ENCODE results near the gene VASH2.
"Not testable (repeated sequence)": the region's sequence is repeated elsewhere in the genome, so short reads cannot be mapped to it uniquely, and the experiment has no call there.

- not testable (repeated sequence) for TF ChIP-seq RFX5 (IDR thresholded peaks at IDR 0.05; ENCODE audit: low read depth, low read length); CTCF (conservative IDR thresholded peaks at IDR 0.05; ENCODE audit: low read depth, low read length); CEBPB (IDR thresholded peaks at IDR 0.05; ENCODE audit: low read depth, low read length); POLR2A (IDR thresholded peaks at IDR 0.05; ENCODE audit: low read depth, low read length); FOS (IDR thresholded peaks at IDR 0.05; ENCODE audit: low read depth, low read length); RAD21 (IDR thresholded peaks at IDR 0.05; ENCODE audit: low read length); SMC3 (IDR thresholded peaks at IDR 0.05; ENCODE audit: low read depth, low read length); RCOR1 (IDR thresholded peaks at IDR 0.05; ENCODE audit: insufficient replicate concordance, low read length); CHD1 (IDR thresholded peaks at IDR 0.05; ENCODE audit: low read depth, low read length); MAZ (IDR thresholded peaks at IDR 0.05; ENCODE audit: borderline replicate concordance, low read depth, low read length); MXI1 (IDR thresholded peaks at IDR 0.05; ENCODE audit: borderline replicate concordance, low read depth, low read length)
Observed at GRCh38 chr1:212910213-212910612, 40.1 kb upstream of the VASH2 start.
